HepG2 (cell line): ENCODE results near the gene NOTO. TPM values are rescaled to one million over a fixed set of nuclear protein-coding genes. Genes with fewer than 3 reads are reported as not detected.
A peak's percentile ranks its signal among the peaks of the same experiment; 100 is the strongest.

Source experiments
- ATF5 ChIP-seq: sonication (generic); formaldehyde crosslinking; IDR thresholded peaks from 2 replicates; pipeline ENCODE4 v1.4.0; 2020; ENCODE audit warnings: mild to moderate bottlenecking, low read depth, missing genetic modification reagents
- CEBPG ChIP-seq: IDR thresholded peaks from 2 replicates; pipeline ENCODE4 v1.6.1; 2016
- CEBPZ ChIP-seq: IDR thresholded peaks from 2 replicates; pipeline ENCODE4 v1.6.1; 2012; ENCODE audit warnings: low read length, improper control_type of control experiment
- DMAP1 ChIP-seq: IDR thresholded peaks from 2 replicates; pipeline ENCODE4 v1.6.1; 2016
- FOXK1 ChIP-seq: sonication (generic); formaldehyde crosslinking; IDR thresholded peaks from 2 replicates; pipeline ENCODE4 v1.4.0; 2020; ENCODE audit warnings: low read depth, missing genetic modification reagents, borderline replicate concordance
- HOXA9 ChIP-seq: sonication (generic); formaldehyde crosslinking; IDR thresholded peaks from 2 replicates; pipeline ENCODE4 v1.8.1; 2022; ENCODE audit warnings: missing genetic modification reagents, mild to moderate bottlenecking, moderate library complexity, borderline replicate concordance
- KDM2A ChIP-seq: sonication (generic); formaldehyde crosslinking; IDR thresholded peaks from 2 replicates; pipeline ENCODE4 v1.4.0; 2020; ENCODE audit warnings: low read depth, missing genetic modification reagents, borderline replicate concordance
- NCOA2 ChIP-seq: sonication (generic); formaldehyde crosslinking; IDR thresholded peaks from 2 replicates; pipeline ENCODE4 v1.8.0; 2022; ENCODE audit warnings: inconsistent platforms
- NFE2L1 ChIP-seq: sonication (generic); formaldehyde crosslinking; IDR thresholded peaks from 2 replicates; pipeline ENCODE4 v1.4.0; 2020; ENCODE audit warnings: missing genetic modification reagents, mild to moderate bottlenecking, borderline replicate concordance
- NR3C1 ChIP-seq: sonication (generic); formaldehyde crosslinking; IDR thresholded peaks from 2 replicates; pipeline ENCODE4 v1.4.0; 2020; ENCODE audit warnings: missing genetic modification reagents
- SMC3 ChIP-seq: IDR thresholded peaks from 2 replicates; pipeline ENCODE4 v1.6.1; 2011; ENCODE audit warnings: low read length, improper control_type of control experiment
- SOX5 ChIP-seq: IDR thresholded peaks from 2 replicates; pipeline ENCODE4 v1.6.1; 2016; ENCODE audit warnings: borderline replicate concordance
- UBTF ChIP-seq: sonication (generic); formaldehyde crosslinking; IDR thresholded peaks from 2 replicates; pipeline ENCODE4 v1.4.0; 2020; ENCODE audit warnings: mild to moderate bottlenecking, missing genetic modification reagents
- ZNF607 ChIP-seq: sonication (generic); formaldehyde crosslinking; IDR thresholded peaks from 2 replicates; pipeline ENCODE4 v1.5.1; 2020; ENCODE audit warnings: missing genetic modification reagents, mild to moderate bottlenecking, borderline replicate concordance
- ZNF672 ChIP-seq: sonication (generic); formaldehyde crosslinking; IDR thresholded peaks from 2 replicates; pipeline ENCODE4 v1.8.1; 2022; ENCODE audit warnings: missing genetic modification reagents
- ZNF713 ChIP-seq: sonication (generic); formaldehyde crosslinking; IDR thresholded peaks from 2 replicates; pipeline ENCODE4 v1.4.0; 2020; ENCODE audit warnings: mild to moderate bottlenecking, missing genetic modification reagents
- ZNF790 ChIP-seq: sonication (generic); formaldehyde crosslinking; IDR thresholded peaks from 2 replicates; pipeline ENCODE4 v1.8.0; 2022; ENCODE audit warnings: missing genetic modification reagents, mild to moderate bottlenecking, borderline replicate concordance
- polyA plus RNA-seq, 8 experiments: library from polyadenylated mRNA; depleted of rRNA in 3 of 8; stranded (reverse) in 7 of 8; unstranded in 1 of 8; fragments of >200 nt; fragmentation: Illumina TruSeq in 4 of 8; extraction: Trizol in 4 of 8; gene quantifications; 2 replicates each; pipeline versions ENCODE4 v1.2.1 to v1.2.3, GENCODE V29; 2011 to 2016; ENCODE audit warnings: low read depth in 4 of 8, missing spikeins in 1 of 8, mixed read lengths in 1 of 8; ENCODE audit not compliant: insufficient read depth in 1 of 8
- total RNA-seq, 5 experiments: library from RNA; depleted of rRNA; stranded (reverse); fragments of >200 nt; fragmentation: Illumina TruSeq; extraction: Trizol; gene quantifications; 2 replicates each; pipeline ENCODE4 v1.2.3, GENCODE V29; 2016; ENCODE audit warnings: low read depth in 1 of 5
- TF ChIP-seq, protein P1 (sequence below): sonication (generic); formaldehyde crosslinking; conservative IDR thresholded peaks from 2 replicates; pipeline ENCODE4 v1.8.1; 2023; ENCODE audit warnings: missing genetic modification reagents
- TF ChIP-seq, protein P2 (sequence below): sonication (generic); formaldehyde crosslinking; IDR thresholded peaks from 2 replicates; pipeline ENCODE4 v1.8.1; 2023; ENCODE audit warnings: mild to moderate bottlenecking, moderate library complexity, missing genetic modification reagents

NOTO gene
- total and polyA plus RNA-seq, 2 of the 13 experiments (the other 11 are each of a cell fraction or from before 2014, with no cell fraction given) = not detected

- no peak for TF ChIP-seq FOXK1 (CRISPR knock-in tag)
- 0 out of 2 replicates have a peak, but pooled peaks have one; percentile 57 for TF ChIP-seq NFE2L1 (CRISPR knock-in tag)
- TF ChIP-seq KDM2A (CRISPR knock-in tag) = no peak; the same call in 1 of the 2 replicates
- no peak for TF ChIP-seq SMC3
- TF ChIP-seq ZNF713 (CRISPR knock-in tag) = no peak
- no peak; the same call in 1 of the 2 replicates for TF ChIP-seq ATF5 (CRISPR knock-in tag)
- no peak for TF ChIP-seq ZNF672
- TF ChIP-seq, protein P1, sequence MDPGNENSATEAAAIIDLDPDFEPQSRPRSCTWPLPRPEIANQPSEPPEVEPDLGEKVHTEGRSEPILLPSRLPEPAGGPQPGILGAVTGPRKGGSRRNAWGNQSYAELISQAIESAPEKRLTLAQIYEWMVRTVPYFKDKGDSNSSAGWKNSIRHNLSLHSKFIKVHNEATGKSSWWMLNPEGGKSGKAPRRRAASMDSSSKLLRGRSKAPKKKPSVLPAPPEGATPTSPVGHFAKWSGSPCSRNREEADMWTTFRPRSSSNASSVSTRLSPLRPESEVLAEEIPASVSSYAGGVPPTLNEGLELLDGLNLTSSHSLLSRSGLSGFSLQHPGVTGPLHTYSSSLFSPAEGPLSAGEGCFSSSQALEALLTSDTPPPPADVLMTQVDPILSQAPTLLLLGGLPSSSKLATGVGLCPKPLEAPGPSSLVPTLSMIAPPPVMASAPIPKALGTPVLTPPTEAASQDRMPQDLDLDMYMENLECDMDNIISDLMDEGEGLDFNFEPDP = no peak
- TF ChIP-seq UBTF (CRISPR knock-in tag) = no peak
- TF ChIP-seq NCOA2 = no peak
- TF ChIP-seq DMAP1 (CRISPR knock-in tag) = no peak
- TF ChIP-seq ZNF790 = no peak
- TF ChIP-seq SOX5 (CRISPR knock-in tag) = 0 out of 2 replicates have a peak, but pooled peaks have one; percentile 0
- no peak for TF ChIP-seq NR3C1 (CRISPR knock-in tag)
- TF ChIP-seq CEBPZ = no peak
- TF ChIP-seq CEBPG (CRISPR knock-in tag) = no peak
- TF ChIP-seq HOXA9 = peak; percentile 21; the same call in 1 of the 2 replicates
- TF ChIP-seq, protein P2, sequence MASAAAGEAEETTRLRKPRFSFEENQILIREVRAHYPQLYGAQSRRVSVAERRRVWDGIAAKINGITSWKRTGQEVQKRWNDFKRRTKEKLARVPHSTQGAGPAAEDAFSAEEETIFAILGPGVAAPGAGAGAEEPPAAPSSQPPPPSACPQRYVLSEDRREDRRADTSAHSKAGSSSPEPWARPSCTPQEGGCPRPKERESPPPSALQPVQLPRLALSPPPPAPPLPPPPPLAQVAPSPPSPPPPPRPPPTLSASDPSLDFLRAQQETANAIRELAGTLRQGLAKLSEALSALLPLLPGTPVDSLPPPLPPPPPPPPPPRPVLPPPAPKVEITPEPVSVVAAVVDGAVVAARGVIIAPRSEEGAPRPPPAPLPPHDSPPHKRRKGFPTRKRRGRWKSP = no peak
- no peak for TF ChIP-seq ZNF607 (CRISPR knock-in tag)
Observed at GRCh38 chr2:73232403-73233153, 30.2 kb downstream of the NOTO start (continued).
